ENCODE measurements around the gene FANCL. TPM values are rescaled to one million over a fixed set of nuclear protein-coding genes. Genes with fewer than 3 reads are reported as not detected.
"Not testable (repeated sequence)": the region's sequence is repeated elsewhere in the genome, so short reads cannot be mapped to it uniquely, and the experiment has no call there.

The FANCL gene
- total RNA-seq, 2 donors from 2014 or later = 8.9 to 13.2 TPM

DNA sequence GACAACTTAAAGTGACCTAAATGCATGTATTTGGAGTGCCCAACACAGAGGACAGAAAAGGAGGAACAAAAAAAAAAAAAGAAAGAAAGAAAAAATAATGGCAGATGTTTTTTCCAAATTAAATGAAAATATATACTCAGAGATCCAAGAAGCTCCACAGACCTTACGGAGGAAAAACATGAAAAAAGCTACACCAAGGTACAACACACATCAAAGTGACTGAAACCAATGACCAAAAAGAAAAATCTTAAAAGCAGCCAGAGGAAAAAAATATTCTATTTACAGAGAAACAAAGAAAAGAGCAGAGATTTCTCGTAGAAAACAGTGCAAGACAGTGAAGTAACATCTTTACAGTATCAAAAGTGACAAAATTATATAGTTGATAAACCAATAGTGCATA is 5.1 kb downstream of the FANCL start:
- no peak overlapping the region for H3K4me3 Mint-ChIP-seq
- H3K27ac Mint-ChIP-seq = no peak overlapping the region
- peaks cover 35% of the 10 kb centered on the region for H3K4me1 Mint-ChIP-seq (ENCODE audit: low read depth)
- ATAC-seq (replicated peaks in 1 of 2) (no peak), DNase-seq (no peak)
- peaks cover 2% of the 10 kb centered on the region in 2 donors for H3K36me3 Mint-ChIP-seq (ENCODE audit: insufficient read depth in 2 of 2)
- H3K27me3 Mint-ChIP-seq (ENCODE audit: low read depth) = no peaks in the 10 kb centered on the region
- H3K9me3 Mint-ChIP-seq = no peaks in the 10 kb centered on the region

- no peak for ATAC-seq (replicated peaks in 1 of 2)
- no peaks in the 10 kb centered on the region for H3K9me3 Mint-ChIP-seq
Measured at GRCh38 chr2:58235170-58235569, 6.0 kb downstream of the FANCL start.

GRCh38 chr2:58228299-58228698 is 12.8 kb downstream of the FANCL start:
- Mint-ChIP-seq H3K4me1 (ENCODE audit: low read depth) (no peaks in the 10 kb centered on the region), H3K36me3 (ENCODE audit: insufficient read depth in 2 of 2) (peaks cover 0 to 2% of the 10 kb centered on the region in 2 donors), H3K4me3 (no peak overlapping the region), H3K27me3 (ENCODE audit: low read depth) (no peaks in the 10 kb centered on the region), H3K27ac (no peak overlapping the region), H3K9me3 (no peaks in the 10 kb centered on the region)
- ATAC-seq (replicated peaks in 1 of 2) (no peak), DNase-seq (no peak)

More at GRCh38 chr2:58235170-58235569, 6.0 kb downstream of the FANCL start:
- Mint-ChIP-seq H3K36me3 (ENCODE audit: insufficient read depth in 2 of 2) (peaks cover 0 to 2% of the 10 kb centered on the region in 2 donors), H3K4me1 (ENCODE audit: low read depth) (peaks cover 30% of the 10 kb centered on the region), H3K27ac (no peak overlapping the region), H3K4me3 (no peak overlapping the region), H3K27me3 (ENCODE audit: low read depth) (no peaks in the 10 kb centered on the region)
- no peak for DNase-seq

DNA sequence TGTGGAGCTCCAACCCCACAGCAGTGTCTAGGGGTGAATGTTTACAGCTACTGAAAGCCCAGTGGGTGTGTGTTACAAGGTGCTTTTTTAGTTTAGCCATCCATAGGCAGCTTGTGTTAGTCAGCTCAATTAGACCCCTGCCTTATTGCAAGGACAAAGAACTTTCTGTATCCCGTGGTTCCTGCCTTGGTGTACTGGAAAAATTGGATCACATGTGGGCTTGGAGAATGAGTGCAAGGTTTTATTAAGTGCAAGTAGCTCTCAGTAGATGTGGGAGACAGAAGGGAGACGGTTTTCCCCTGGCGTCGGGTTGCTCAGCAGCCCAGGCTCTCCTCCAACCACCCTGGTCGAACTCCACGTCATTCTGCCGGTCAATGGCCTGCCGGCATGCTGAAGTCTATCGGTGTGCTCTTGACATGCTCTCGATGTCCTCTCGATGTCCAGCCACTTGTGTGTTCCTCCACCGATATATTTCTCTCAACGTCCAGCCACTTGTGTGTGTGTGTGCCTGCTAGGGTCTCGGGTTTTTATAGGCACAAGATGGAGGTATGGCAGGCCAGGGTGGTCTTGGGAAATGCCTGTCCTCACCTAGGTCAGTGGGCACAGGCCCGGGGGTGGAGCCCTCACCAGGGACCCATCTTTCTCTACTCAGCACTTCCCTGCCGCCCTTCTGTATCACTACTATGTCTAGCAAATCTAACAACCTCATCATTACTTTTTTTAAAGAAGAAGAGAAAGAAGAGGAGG is 13.8 kb downstream of the FANCL start:
- H3K36me3 Mint-ChIP-seq (ENCODE audit: insufficient read depth in 2 of 2) = peaks cover 0 to 2% of the 10 kb centered on the region in 2 donors

GRCh38 chr2:58221909-58222308 is 19.2 kb downstream of the FANCL start:
- DNase-seq (no peak), ATAC-seq (replicated peaks in 1 of 2) (no peak)
- no peaks in the 10 kb centered on the region for H3K27me3 Mint-ChIP-seq (ENCODE audit: low read depth)
- no peaks in the 10 kb centered on the region for H3K4me1 Mint-ChIP-seq (ENCODE audit: low read depth)
- no peak overlapping the region for H3K4me3 Mint-ChIP-seq
- no peak overlapping the region for H3K27ac Mint-ChIP-seq
- no peaks in the 10 kb centered on the region for H3K9me3 Mint-ChIP-seq
- H3K36me3 Mint-ChIP-seq (ENCODE audit: insufficient read depth in 2 of 2) = peaks cover 0 to 4% of the 10 kb centered on the region in 2 donors

More for the DNA sequence above, 13.8 kb downstream of the FANCL start:
- DNase-seq (no peak), ATAC-seq (replicated peaks in 1 of 2) (no peak)
- H3K9me3 Mint-ChIP-seq = no peaks in the 10 kb centered on the region
- H3K27ac Mint-ChIP-seq = no peak overlapping the region
- no peaks in the 10 kb centered on the region for H3K27me3 Mint-ChIP-seq (ENCODE audit: low read depth)
- no peak overlapping the region for H3K4me3 Mint-ChIP-seq
- no peaks in the 10 kb centered on the region for H3K4me1 Mint-ChIP-seq (ENCODE audit: low read depth)

DNA sequence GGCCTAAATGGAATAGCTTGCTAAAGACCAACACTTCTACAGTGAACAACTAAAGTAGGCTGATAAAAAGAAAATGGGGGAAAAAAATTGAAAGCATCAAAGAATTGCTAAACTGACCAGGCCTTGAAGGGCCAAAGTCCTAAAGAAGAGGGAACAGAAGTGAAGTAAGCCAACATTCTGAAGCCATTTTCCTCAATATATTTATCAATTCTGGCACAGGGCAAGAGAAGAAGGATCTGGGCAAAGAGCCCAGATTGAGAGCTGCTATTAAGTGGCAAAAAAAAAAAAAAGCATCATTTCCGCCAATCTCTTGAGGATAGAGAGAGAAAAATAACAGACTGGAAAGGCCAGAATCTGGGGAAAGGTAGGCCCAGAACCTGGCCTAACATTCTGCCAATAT is 25.7 kb downstream of the FANCL start:
- Mint-ChIP-seq H3K9me3 (peaks cover 6% of the 10 kb centered on the region in 2 donors), H3K27me3 (ENCODE audit: low read depth) (no peaks in the 10 kb centered on the region), H3K27ac (no peak overlapping the region), H3K4me3 (no peak overlapping the region), H3K36me3 (ENCODE audit: insufficient read depth in 2 of 2) (peaks cover 6 to 13% of the 10 kb centered on the region in 2 donors), H3K4me1 (ENCODE audit: low read depth) (no peaks in the 10 kb centered on the region)
- no peak for ATAC-seq (replicated peaks in 1 of 2)
- DNase-seq = no peak

DNA sequence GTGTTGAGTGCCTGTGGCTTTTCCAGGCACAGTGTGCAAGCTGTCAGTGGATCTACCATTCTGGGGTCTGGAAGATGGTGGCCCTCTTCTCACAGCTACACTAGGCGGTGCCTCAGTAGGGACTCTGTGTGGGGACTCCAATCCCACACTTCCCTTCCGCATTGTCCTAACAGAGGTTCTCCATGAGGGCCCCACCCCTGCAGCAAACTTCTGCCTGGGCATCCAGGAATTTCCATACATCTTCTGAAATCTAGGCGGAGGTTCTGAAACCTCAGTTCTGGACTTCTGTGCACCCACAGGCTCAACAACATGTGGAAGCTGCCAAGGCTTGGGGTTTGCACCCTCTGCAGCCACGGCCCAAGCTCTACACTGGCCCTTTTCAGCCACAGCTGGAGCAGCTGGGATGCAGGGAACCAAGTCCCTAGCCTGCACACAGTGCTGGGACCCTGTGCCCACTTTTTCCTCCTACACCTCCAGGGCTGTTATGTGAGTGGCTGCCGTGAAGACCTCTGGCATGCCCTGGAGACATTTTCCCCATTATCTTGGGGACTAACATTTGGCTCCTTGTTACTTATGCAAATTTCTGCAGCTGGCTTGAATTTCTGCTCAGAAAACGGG is 30.1 kb downstream of the FANCL start:
- DNase-seq; H3K4me3 Mint-ChIP-seq; ATAC-seq (replicated peaks in 1 of 2); H3K27ac Mint-ChIP-seq; H3K27me3 Mint-ChIP-seq (ENCODE audit: low read depth); H3K9me3 Mint-ChIP-seq; H3K4me1 Mint-ChIP-seq (ENCODE audit: low read depth): not testable (repeated sequence)
- H3K36me3 Mint-ChIP-seq (ENCODE audit: insufficient read depth in 2 of 2) = peaks cover 8 to 13% of the 10 kb centered on the region in 2 donors

- Mint-ChIP-seq H3K4me3 (no peak overlapping the region), H3K27ac (no peak overlapping the region), H3K4me1 (ENCODE audit: low read depth) (no peaks in the 10 kb centered on the region), H3K9me3 (peaks cover 6% of the 10 kb centered on the region in 2 donors), H3K36me3 (ENCODE audit: insufficient read depth in 2 of 2) (peaks cover 8 to 12% of the 10 kb centered on the region in 2 donors), H3K27me3 (ENCODE audit: low read depth) (no peaks in the 10 kb centered on the region)
- ATAC-seq (replicated peaks in 1 of 2) (no peak), DNase-seq (no peak)
Measured at GRCh38 chr2:58207189-58207588, 33.9 kb downstream of the FANCL start.

DNA sequence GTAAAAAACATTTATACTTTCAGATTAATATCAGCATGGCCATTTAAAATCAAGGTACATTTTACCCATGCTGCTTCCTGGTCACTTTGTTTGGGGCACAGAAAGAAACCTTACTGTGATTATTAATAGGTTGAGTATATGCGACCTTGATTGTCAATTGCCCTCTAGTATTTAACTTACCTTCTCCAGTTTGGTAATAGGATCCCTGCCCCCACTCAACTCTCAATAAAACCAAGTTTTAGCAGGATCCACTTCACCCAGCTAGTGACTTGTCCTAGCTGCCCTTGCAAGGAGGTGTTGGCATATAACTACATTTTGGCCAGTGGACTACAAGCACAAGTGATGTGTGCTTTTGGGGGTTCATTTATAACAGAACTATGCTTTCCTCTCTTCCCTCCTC is 34.3 kb downstream of the FANCL start:
- H3K27me3 Mint-ChIP-seq (ENCODE audit: low read depth) = no peaks in the 10 kb centered on the region
- no peak for ATAC-seq (replicated peaks in 1 of 2)
- peaks cover 5 to 8% of the 10 kb centered on the region in 2 donors for H3K36me3 Mint-ChIP-seq (ENCODE audit: insufficient read depth in 2 of 2)
- H3K9me3 Mint-ChIP-seq = peaks cover 3% of the 10 kb centered on the region in 2 donors
- DNase-seq = no peak
- H3K27ac Mint-ChIP-seq = no peak overlapping the region
- no peaks in the 10 kb centered on the region for H3K4me1 Mint-ChIP-seq (ENCODE audit: low read depth)
- no peak overlapping the region for H3K4me3 Mint-ChIP-seq

DNA sequence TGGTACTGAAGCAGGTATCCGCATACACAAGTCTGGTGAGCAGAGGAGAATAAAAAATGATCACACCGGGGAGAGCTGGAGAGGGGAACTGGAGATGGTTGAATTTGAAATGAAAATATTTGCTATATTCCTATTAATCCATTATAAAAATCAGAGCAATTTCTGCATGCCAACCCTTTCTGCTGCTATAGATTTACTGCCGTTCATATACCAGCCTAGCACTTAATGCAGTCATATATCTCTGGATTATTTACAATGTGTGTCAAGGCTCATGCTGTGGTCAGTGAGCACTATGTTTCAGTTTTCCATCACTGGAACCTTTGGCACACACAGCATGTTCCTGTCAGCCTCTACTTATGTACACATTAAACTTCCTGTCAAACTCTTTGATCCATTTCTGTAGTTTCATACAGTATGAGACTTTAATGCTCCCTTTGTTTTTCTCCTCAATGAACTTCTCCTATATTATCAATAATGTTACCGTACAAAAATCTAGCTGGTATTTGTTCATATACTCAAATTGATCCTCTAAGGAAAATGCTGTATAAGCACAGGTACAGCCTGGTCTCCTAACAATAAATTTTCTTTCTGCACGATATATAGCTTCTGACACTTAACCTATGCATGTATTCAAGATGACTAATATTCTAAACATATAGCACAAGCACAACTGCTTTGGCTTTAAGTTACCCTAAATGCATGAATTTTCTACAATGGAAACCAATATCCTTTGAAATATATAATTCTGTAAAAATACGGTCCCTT is 36.7 kb downstream of the FANCL start:
- H3K9me3 Mint-ChIP-seq = no peaks in the 10 kb centered on the region

GRCh38 chr2:58203018-58203417 is 38.1 kb downstream of the FANCL start:
- no peaks in the 10 kb centered on the region for H3K9me3 Mint-ChIP-seq
- ATAC-seq (replicated peaks in 1 of 2) (no peak), DNase-seq (no peak)
- H3K27me3 Mint-ChIP-seq (ENCODE audit: low read depth) = no peaks in the 10 kb centered on the region
- peaks cover 0 to 1% of the 10 kb centered on the region in 2 donors for H3K36me3 Mint-ChIP-seq (ENCODE audit: insufficient read depth in 2 of 2)
- H3K4me3 Mint-ChIP-seq = no peak overlapping the region
- H3K4me1 Mint-ChIP-seq (ENCODE audit: low read depth) = no peaks in the 10 kb centered on the region
- no peak overlapping the region for H3K27ac Mint-ChIP-seq

More for the DNA sequence above, 36.7 kb downstream of the FANCL start:
- no peaks in the 10 kb centered on the region for H3K27me3 Mint-ChIP-seq (ENCODE audit: low read depth)
- H3K36me3 Mint-ChIP-seq (ENCODE audit: insufficient read depth in 2 of 2) = peaks cover 0 to 1% of the 10 kb centered on the region in 2 donors
- H3K4me3 Mint-ChIP-seq = no peak overlapping the region
- no peaks in the 10 kb centered on the region for H3K4me1 Mint-ChIP-seq (ENCODE audit: low read depth)
- DNase-seq = no peak
- no peak overlapping the region for H3K27ac Mint-ChIP-seq
- no peak for ATAC-seq (replicated peaks in 1 of 2)

DNA sequence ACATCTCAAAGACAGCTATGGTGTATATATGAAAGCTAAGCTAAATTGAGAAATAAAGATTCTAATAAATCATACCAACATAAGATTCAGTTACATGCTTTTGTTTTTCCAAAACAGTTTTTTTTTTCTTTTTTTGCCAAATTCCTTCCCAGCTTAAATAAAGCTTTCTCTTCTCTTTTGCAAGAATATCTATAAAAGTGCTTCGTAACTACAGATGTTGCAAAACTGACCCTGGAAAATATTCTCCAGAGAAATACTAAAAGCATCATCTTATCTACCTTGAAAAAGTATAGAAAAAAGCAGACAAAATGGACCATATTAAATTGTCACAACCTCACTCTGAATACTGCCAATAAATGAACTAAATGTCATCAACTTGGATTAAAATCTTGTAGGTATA is 38.7 kb downstream of the FANCL start:
- no peak for DNase-seq
- ATAC-seq (replicated peaks in 1 of 2) = no peak
- Mint-ChIP-seq H3K36me3 (ENCODE audit: insufficient read depth in 2 of 2) (peaks cover 0 to 1% of the 10 kb centered on the region in 2 donors), H3K4me1 (ENCODE audit: low read depth) (no peaks in the 10 kb centered on the region), H3K27me3 (ENCODE audit: low read depth) (no peaks in the 10 kb centered on the region), H3K27ac (no peak overlapping the region), H3K9me3 (no peaks in the 10 kb centered on the region), H3K4me3 (no peak overlapping the region)

DNA sequence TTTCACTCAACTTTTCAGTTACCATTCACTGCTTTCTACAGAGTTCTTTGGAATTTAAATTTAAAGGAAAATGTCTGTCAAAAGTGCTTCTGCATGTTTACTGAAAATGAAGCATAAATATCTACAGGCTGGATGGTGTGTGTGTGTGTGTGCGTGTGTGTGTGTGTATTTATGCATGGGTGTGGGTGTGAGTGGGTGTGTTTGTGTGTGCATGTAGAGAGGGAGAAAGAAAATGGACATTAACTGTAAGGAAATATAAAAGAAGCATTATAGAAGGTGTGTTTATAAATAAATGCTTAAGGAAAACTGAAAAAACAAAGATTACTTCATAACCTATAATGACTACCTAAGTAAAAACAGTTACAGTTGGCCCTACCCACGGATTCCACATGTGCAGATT is 43.2 kb downstream of the FANCL start:
- DNase-seq (no peak), ATAC-seq (replicated peaks in 1 of 2) (no peak)
- no peaks in the 10 kb centered on the region for H3K27me3 Mint-ChIP-seq (ENCODE audit: low read depth)
- no peaks in the 10 kb centered on the region for H3K9me3 Mint-ChIP-seq
- H3K27ac Mint-ChIP-seq = no peak overlapping the region
- no peak overlapping the region for H3K4me3 Mint-ChIP-seq
- H3K4me1 Mint-ChIP-seq (ENCODE audit: low read depth) = no peaks in the 10 kb centered on the region
- peaks cover 0 to 1% of the 10 kb centered on the region in 2 donors for H3K36me3 Mint-ChIP-seq (ENCODE audit: insufficient read depth in 2 of 2)
